HCT116 (cell line): Measurements from ENCODE around the gene DNAAF1. TPM values are rescaled to one million over a fixed set of nuclear protein-coding genes. Genes with fewer than 3 reads are reported as not detected.

Experiments used
- ATAC-seq: fragments of 200-7000 bp; cut with Tn5 transposase; 2 replicates; pipeline ENCODE4 v1.9.1; 2020; ENCODE audit warnings: mild to moderate bottlenecking, moderate library complexity
- BruUV-seq: library from RNA; stranded (reverse); fragments of 400-500 nt; replicated peaks from 2 replicates; lab custom pipeline; 2021; lab: Mats Ljungman, UMichigan
- CTCF ChIA-PET: fragments of 300-600 bp; sonication (Branson Sonifier 250); formaldehyde crosslinking; loops from one replicate; lab custom pipeline; 2021; ENCODE audit warnings: antibody characterized with exemption; lab: Charles Lee
- POLR2A ChIA-PET: fragments of 300-600, 350-600 bp; sonication (Branson Sonifier 250); formaldehyde crosslinking; loops from one replicate; lab custom pipeline; 2021; ENCODE audit warnings: antibody characterized with exemption; lab: Charles Lee
- RAD21 ChIA-PET, 2 experiments: fragments of 300-600 bp; sonication (Branson Sonifier 250); formaldehyde crosslinking; loops; one replicate each; lab custom pipeline; 2023; ENCODE audit warnings: low total read pairs in 2 of 2; ENCODE audit not compliant: uncharacterized antibody in 2 of 2, unreplicated experiment in 2 of 2, low non-redundant PET in 1 of 2; lab: Charles Lee
- DNase-seq: peaks from one replicate; pipeline ENCODE4 v3.0.0-alpha.2; 2010; ENCODE audit warnings: low read depth, low spot score
- H2AFZ ChIP-seq: fragments of 200-600 bp; shearing (Covaris generic), sonication (generic); 2 replicates; pipeline ENCODE4 v1.6.1; 2017; ENCODE audit warnings: low read depth, mixed run types, mixed read lengths, antibody characterized with exemption, low read length; ENCODE audit not compliant: poor library complexity, severe bottlenecking
- H3K27ac ChIP-seq: 2 replicates; pipeline ENCODE4 v1.5.1; 2012; ENCODE audit warnings: low read depth, low read length
- H3K27me3 ChIP-seq: fragments of 200-600 bp; sonication (generic); 2 replicates; pipeline ENCODE4 v1.6.1; 2016; ENCODE audit warnings: mixed run types, low read length, mixed read lengths; ENCODE audit not compliant: insufficient read depth
- H3K36me3 ChIP-seq, 2 experiments: fragments of 200-500 bp in 1 of 2; fragments of 200-600 bp in 1 of 2; sonication (Bioruptor generic) in 1 of 2; sonication (generic) in 1 of 2; 2 replicates each; pipeline versions ENCODE4 v1.5.1 to v1.6.1; 2014 to 2016; ENCODE audit warnings: low read length in 2 of 2, inconsistent platforms in 1 of 2, mixed read lengths in 1 of 2, mixed run types in 1 of 2; ENCODE audit not compliant: insufficient read depth in 2 of 2, control insufficient read depth in 1 of 2
- H3K4me1 ChIP-seq, 2 experiments: fragments of 200-600 bp in 1 of 2; sonication (generic) in 1 of 2; 2 replicates each; pipeline versions ENCODE4 v1.5.1 to v1.6.1; 2012 to 2017; ENCODE audit warnings: low read length in 2 of 2, inconsistent platforms in 1 of 2, mild to moderate bottlenecking in 1 of 2, mixed read lengths in 1 of 2, mixed run types in 1 of 2, moderate library complexity in 1 of 2; ENCODE audit not compliant: insufficient read depth in 2 of 2, control insufficient read depth in 1 of 2
- H3K4me2 ChIP-seq: fragments of 200-600 bp; sonication (generic); 2 replicates; pipeline ENCODE4 v1.6.1; 2017; ENCODE audit warnings: mixed run types, low read length, mixed read lengths
- H3K4me3 ChIP-seq, 2 experiments: fragments of 200-600 bp in 1 of 2; sonication (generic) in 1 of 2; replicated peaks in 1 of 2; 2 replicates each; pipeline ENCODE4 v1.5.1; 2011 to 2016; ENCODE audit warnings: low read length in 2 of 2, control low read depth in 1 of 2, low read depth in 1 of 2, mild to moderate bottlenecking in 1 of 2, mixed read lengths in 1 of 2, mixed run types in 1 of 2
- H3K79me2 ChIP-seq: fragments of 200-600 bp; sonication (generic); 2 replicates; pipeline ENCODE4 v1.6.1; 2017; ENCODE audit warnings: mild to moderate bottlenecking, mixed run types, low read length, moderate library complexity, mixed read lengths; ENCODE audit not compliant: insufficient read depth
- H3K9ac ChIP-seq: fragments of 200-600 bp; sonication (generic); 2 replicates; pipeline ENCODE4 v1.6.1; 2016; ENCODE audit warnings: low read length, mixed read lengths
- H3K9me2 ChIP-seq: fragments of 200-600 bp; sonication (generic), shearing (Covaris generic); 2 replicates; pipeline ENCODE4 v1.6.1; 2017; ENCODE audit warnings: mixed run types, mild to moderate bottlenecking, moderate library complexity; ENCODE audit not compliant: insufficient read depth
- H3K9me3 ChIP-seq, 2 experiments: fragments of 200-500 bp in 1 of 2; fragments of 200-600 bp in 1 of 2; sonication (Bioruptor generic) in 1 of 2; sonication (generic) in 1 of 2; 2 replicates each; pipeline ENCODE4 v1.6.1; 2014 to 2017; ENCODE audit warnings: low read length in 2 of 2, mixed read lengths in 2 of 2, inconsistent platforms in 1 of 2, low read depth in 1 of 2, mild to moderate bottlenecking in 1 of 2, mixed run types in 1 of 2, moderate library complexity in 1 of 2; ENCODE audit not compliant: control insufficient read depth in 1 of 2, insufficient read depth in 1 of 2
- H4K20me1 ChIP-seq: fragments of 200-600 bp; sonication (generic), shearing (Covaris generic); 2 replicates; pipeline ENCODE4 v1.6.1; 2017; ENCODE audit warnings: mixed run types, mild to moderate bottlenecking, moderate library complexity; ENCODE audit not compliant: insufficient read depth
- ATF3 ChIP-seq: IDR thresholded peaks from 2 replicates; pipeline ENCODE4 v1.6.1; 2012
- CBX3 ChIP-seq: IDR thresholded peaks from 2 replicates; pipeline ENCODE4 v1.6.1; 2012; ENCODE audit warnings: low read depth
- FOSL1 ChIP-seq: IDR thresholded peaks from 2 replicates; pipeline ENCODE4 v1.6.1; 2012; ENCODE audit warnings: low read depth
- JUND ChIP-seq: IDR thresholded peaks from 2 replicates; pipeline ENCODE4 v1.6.1; 2012
- POLR2A ChIP-seq: IDR thresholded peaks from 2 replicates; pipeline ENCODE4 v1.7.0; 2011; ENCODE audit warnings: borderline replicate concordance; ENCODE audit not compliant: insufficient read depth, insufficient read length; ENCODE audit errors: extremely low read depth
- RAD21 ChIP-seq: IDR thresholded peaks from 2 replicates; pipeline ENCODE4 v1.6.1; 2012; ENCODE audit warnings: low read depth, mild to moderate bottlenecking
- SRF ChIP-seq: IDR thresholded peaks from 2 replicates; pipeline ENCODE4 v1.6.1; 2012; ENCODE audit warnings: low read depth
- TCF7L2 ChIP-seq: IDR thresholded peaks from 2 replicates; pipeline ENCODE4 v1.7.0; 2011; ENCODE audit warnings: borderline replicate concordance, inconsistent platforms; ENCODE audit not compliant: insufficient read depth, insufficient read length; ENCODE audit errors: extremely low read depth
- YY1 ChIP-seq: IDR thresholded peaks from 2 replicates; pipeline ENCODE4 v1.6.1; 2011; ENCODE audit warnings: low read length, low read depth, moderate library complexity, mild to moderate bottlenecking; ENCODE audit not compliant: insufficient replicate concordance; ENCODE audit errors: extremely low read depth
- ZNF274 ChIP-seq: fragments of 200-500 bp; sonication (Bioruptor generic); IDR thresholded peaks from 2 replicates; pipeline ENCODE4 v1.6.1; 2014; ENCODE audit warnings: mild to moderate bottlenecking, low read depth, low read length, inconsistent platforms
- intact Hi-C: fragments of 100-400 bp; cut with micrococcal nuclease; formaldehyde crosslinking; loops from 2 replicates; pipeline ENCODE4 v1.10.0; 2022
- total RNA-seq: library from RNA; stranded (reverse); gene quantifications from one replicate; pipeline ENCODE4 v1.2.1, GENCODE V29; 2021; ENCODE audit not compliant: unreplicated experiment
- TF ChIP-seq, protein P1 (sequence below), 3 experiments: fragments of 200-600 bp in 1 of 3; sonication (generic) in 1 of 3; IDR thresholded peaks in 2 of 3; conservative IDR thresholded peaks in 1 of 3; 2 replicates each; pipeline ENCODE4 v1.5.1; 2012 to 2017; ENCODE audit warnings: low read depth in 2 of 3, low read length in 2 of 3, antibody characterized with exemption in 1 of 3, borderline replicate concordance in 1 of 3, control low read depth in 1 of 3, mild to moderate bottlenecking in 1 of 3, mixed read lengths in 1 of 3, mixed run types in 1 of 3, moderate library complexity in 1 of 3; ENCODE audit not compliant: insufficient read depth in 1 of 3

DNAAF1 gene
- total RNA-seq, 1 experiment from 2014 or later: 0.30 TPM

GRCh38 chr16:84207879-84208278 is 62.8 kb downstream of the DNAAF1 start:
- no peak overlapping the region for H3K4me2 ChIP-seq
- no peak overlapping the region for H3K9ac ChIP-seq
- BruUV-seq: no TSS peak
- no peak for ATAC-seq
- no peaks in the 10 kb centered on the region for H4K20me1 ChIP-seq
- ChIA-PET POLR2A (no interaction called here), CTCF (interaction anchor here (1.0 kb wide), 1 partner anchor 21 kb away, joined by 4 read pairs; the partner anchor contains the start of gene TAF1C), RAD21 (no interaction called here)
- H3K4me1 ChIP-seq: no peaks in the 10 kb centered on the region
- H3K4me3 ChIP-seq: no peak overlapping the region
- H2AFZ ChIP-seq: no peak overlapping the region
- no peaks in the 10 kb centered on the region for H3K9me2 ChIP-seq
- no peaks in the 10 kb centered on the region for H3K79me2 ChIP-seq
- no peak overlapping the region for H3K27ac ChIP-seq
- TF ChIP-seq YY1: no peak
- TF ChIP-seq TCF7L2: no peak
- no peak for TF ChIP-seq JUND
- no peak for TF ChIP-seq ZNF274
- no peak for TF ChIP-seq RAD21
- TF ChIP-seq FOSL1: no peak
- TF ChIP-seq CBX3: no peak
- no peak for TF ChIP-seq POLR2A
- DNase-seq: no peak
- intact Hi-C loops: no loop called here
- no peaks in the 10 kb centered on the region for H3K27me3 ChIP-seq
- H3K9me3 ChIP-seq: no peaks in the 10 kb centered on the region
- no peaks in the 10 kb centered on the region for H3K36me3 ChIP-seq

DNA sequence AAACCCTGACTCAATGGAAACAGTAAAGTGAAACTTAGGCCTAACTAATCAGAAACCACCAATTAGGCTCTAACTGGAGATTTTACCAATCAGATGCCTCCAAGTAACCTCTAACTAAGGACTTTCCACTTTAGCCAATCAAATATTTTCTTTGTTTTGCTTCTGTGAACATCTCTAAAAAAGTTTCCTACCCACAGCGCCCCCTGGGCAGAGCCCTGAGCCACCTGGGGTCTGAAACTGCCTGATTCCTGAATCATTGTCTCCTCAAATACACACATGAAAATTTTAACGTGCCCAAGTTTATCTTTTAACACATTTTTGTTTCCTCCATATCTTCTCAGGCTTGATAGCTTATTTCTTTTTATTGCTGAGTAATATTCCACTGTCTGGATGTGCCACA is 64.9 kb downstream of the DNAAF1 start:
- POLR2A ChIA-PET: no interaction called here
- BruUV-seq: no TSS peak

More for the DNA sequence above, 64.9 kb downstream of the DNAAF1 start:
- CTCF ChIA-PET: interaction anchor here (1.6 kb wide), 1 partner anchor 23 kb away, joined by 4 read pairs; the partner anchor contains the start of gene TAF1C
- no peaks in the 10 kb centered on the region for H3K27me3 ChIP-seq
- H3K9me2 ChIP-seq: no peaks in the 10 kb centered on the region
- no peaks in the 10 kb centered on the region for H3K4me1 ChIP-seq
- no peak overlapping the region for H3K4me2 ChIP-seq
- H3K27ac ChIP-seq: no peak overlapping the region
- DNase-seq (peak; percentile 34), ATAC-seq (peak; percentile 53)
- H2AFZ ChIP-seq: peak overlapping the region; percentile 1
- RAD21 ChIA-PET: no interaction called here
- no peaks in the 10 kb centered on the region for H4K20me1 ChIP-seq
- no peaks in the 10 kb centered on the region for H3K36me3 ChIP-seq
- TF ChIP-seq ATF3 (no peak), TCF7L2 (no peak), RAD21 (no peak), SRF (no peak)
- TF ChIP-seq, protein P1, sequence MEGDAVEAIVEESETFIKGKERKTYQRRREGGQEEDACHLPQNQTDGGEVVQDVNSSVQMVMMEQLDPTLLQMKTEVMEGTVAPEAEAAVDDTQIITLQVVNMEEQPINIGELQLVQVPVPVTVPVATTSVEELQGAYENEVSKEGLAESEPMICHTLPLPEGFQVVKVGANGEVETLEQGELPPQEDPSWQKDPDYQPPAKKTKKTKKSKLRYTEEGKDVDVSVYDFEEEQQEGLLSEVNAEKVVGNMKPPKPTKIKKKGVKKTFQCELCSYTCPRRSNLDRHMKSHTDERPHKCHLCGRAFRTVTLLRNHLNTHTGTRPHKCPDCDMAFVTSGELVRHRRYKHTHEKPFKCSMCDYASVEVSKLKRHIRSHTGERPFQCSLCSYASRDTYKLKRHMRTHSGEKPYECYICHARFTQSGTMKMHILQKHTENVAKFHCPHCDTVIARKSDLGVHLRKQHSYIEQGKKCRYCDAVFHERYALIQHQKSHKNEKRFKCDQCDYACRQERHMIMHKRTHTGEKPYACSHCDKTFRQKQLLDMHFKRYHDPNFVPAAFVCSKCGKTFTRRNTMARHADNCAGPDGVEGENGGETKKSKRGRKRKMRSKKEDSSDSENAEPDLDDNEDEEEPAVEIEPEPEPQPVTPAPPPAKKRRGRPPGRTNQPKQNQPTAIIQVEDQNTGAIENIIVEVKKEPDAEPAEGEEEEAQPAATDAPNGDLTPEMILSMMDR (IDR thresholded peaks at IDR 0.05 in 2 of 3, conservative IDR thresholded peaks at IDR 0.05 in 1 of 3; ENCODE audit: borderline replicate concordance in 1 of 3, insufficient read depth in 1 of 3, low read depth in 2 of 3, low read length in 2 of 3): peak; percentile 23 to 59 (median 31); a peak in 4 of 6 replicates
- no peak overlapping the region for H3K9ac ChIP-seq
- H3K79me2 ChIP-seq: no peaks in the 10 kb centered on the region
- no peaks in the 10 kb centered on the region for H3K9me3 ChIP-seq
- no peak overlapping the region for H3K4me3 ChIP-seq
- intact Hi-C loops: no loop called here
